Spleen (tissue), 7 donors: ENCODE results near the gene BCAS4.

ENCODE experiments used
- POLR2A ChIP-seq, 3 donors: fragments of 450-650 bp; IDR thresholded peaks; one replicate each; pipeline ENCODE4 v1.5.1; 2017; ENCODE audit warnings: antibody characterized with exemption in 3 of 3, mild to moderate bottlenecking in 1 of 3
- POLR2AphosphoS5 ChIP-seq, 3 donors: sonication (generic); formaldehyde crosslinking; IDR thresholded peaks; one replicate each; pipeline ENCODE4 v1.5.1; 2017; ENCODE audit warnings: antibody characterized with exemption in 3 of 3
- TF ChIP-seq, protein P1 (sequence below), 11 experiments: fragments of 200-600 bp in 7 of 11; fragments of 450-650 bp in 4 of 11; sonication (generic) in 4 of 11; IDR thresholded peaks in 8 of 11; conservative IDR thresholded peaks in 3 of 11; 1 replicate in 7 of 11; 2 replicates in 4 of 11; pipeline versions ENCODE4 v1.4.0 to v1.8.0; 2016 to 2021; ENCODE audit warnings: antibody characterized with exemption in 11 of 11, inconsistent platforms in 4 of 11, mild to moderate bottlenecking in 1 of 11
- donor health status: DM: no; HTN: no; CAD: no; lungs with moderate emphysema.
- donor health status: DM: no; HTN: no; CAD: no.
- donor health status: DM: no; HTN: no; CAD: no.

DNA sequence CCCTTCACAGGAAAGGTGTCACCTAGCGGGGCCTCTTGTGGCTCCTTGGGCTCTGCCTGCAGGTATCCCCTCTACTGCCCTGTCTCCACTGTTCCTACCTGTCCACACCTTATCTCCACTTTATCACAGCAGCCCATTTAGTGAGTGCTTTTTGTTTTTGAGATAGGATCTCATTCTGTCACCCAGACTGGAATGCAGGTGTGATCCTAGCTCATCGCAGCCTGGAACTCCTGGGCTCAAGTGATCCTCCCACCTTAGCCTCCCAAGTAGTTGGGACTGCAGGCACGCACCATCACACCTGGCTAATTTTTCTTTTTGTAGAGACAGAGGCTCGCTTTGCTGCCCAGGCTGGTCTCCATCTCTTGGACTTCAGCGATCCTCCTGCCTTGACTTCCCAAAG is 48.0 kb downstream of the BCAS4 start:
- TF ChIP-seq POLR2A (IDR thresholded peaks at IDR 0.05), result no peak
- TF ChIP-seq, protein P1, sequence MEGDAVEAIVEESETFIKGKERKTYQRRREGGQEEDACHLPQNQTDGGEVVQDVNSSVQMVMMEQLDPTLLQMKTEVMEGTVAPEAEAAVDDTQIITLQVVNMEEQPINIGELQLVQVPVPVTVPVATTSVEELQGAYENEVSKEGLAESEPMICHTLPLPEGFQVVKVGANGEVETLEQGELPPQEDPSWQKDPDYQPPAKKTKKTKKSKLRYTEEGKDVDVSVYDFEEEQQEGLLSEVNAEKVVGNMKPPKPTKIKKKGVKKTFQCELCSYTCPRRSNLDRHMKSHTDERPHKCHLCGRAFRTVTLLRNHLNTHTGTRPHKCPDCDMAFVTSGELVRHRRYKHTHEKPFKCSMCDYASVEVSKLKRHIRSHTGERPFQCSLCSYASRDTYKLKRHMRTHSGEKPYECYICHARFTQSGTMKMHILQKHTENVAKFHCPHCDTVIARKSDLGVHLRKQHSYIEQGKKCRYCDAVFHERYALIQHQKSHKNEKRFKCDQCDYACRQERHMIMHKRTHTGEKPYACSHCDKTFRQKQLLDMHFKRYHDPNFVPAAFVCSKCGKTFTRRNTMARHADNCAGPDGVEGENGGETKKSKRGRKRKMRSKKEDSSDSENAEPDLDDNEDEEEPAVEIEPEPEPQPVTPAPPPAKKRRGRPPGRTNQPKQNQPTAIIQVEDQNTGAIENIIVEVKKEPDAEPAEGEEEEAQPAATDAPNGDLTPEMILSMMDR (IDR thresholded peaks at IDR 0.05 in 8 of 11, conservative IDR thresholded peaks at IDR 0.05 in 3 of 11), result no peak
- TF ChIP-seq POLR2AphosphoS5 (IDR thresholded peaks at IDR 0.05), result no peak
